Smooth muscle cell of the brain vasculature (primary cell): ENCODE results near the gene CROCC2.
A peak's percentile ranks its signal among the peaks of the same experiment; 100 is the strongest.

Experiments used
- DNase-seq: peaks from one replicate; pipeline ENCODE4 v3.0.0-alpha.2; 2012; ENCODE audit warnings: low read depth, low spot score

The CROCC2 gene

DNA sequence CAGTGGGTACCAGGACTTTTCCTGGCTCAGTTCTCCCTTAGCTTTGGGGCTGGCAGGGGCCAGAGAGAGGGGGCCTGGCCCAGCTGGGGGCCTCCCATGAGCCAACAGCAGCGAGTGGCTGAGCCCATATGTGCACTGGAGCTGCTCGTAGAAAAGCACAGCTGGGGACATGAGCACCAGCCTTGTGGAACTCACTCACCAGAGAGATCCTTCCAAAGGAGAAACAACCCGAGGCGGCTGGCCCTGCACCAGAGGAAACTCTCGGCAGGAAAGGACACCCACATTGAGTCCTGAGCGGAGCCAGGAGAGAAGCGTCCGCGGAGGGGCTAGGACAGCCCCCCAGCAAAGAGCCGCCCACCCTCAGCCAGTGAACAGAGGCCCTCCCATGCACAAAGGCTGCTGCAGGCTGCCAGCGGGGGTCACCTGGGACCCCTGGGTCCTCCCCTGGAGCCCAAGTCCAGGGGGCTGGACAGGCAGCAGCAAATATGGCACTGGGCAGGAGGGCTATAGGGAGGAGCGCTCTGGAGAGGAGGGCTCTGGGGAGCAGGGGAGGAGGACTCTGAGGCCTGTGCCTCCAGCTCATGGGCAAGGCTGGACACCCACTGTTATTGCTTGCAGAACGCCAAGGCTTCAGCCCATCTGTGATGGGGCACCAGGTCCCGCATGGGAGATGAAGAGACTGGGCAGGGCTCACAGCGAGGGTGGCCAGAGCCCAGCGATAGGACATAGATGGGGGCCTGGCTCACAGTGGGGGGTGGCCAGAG lies 50.2 kb downstream of the CROCC2 start:
- no peak for DNase-seq

DNA sequence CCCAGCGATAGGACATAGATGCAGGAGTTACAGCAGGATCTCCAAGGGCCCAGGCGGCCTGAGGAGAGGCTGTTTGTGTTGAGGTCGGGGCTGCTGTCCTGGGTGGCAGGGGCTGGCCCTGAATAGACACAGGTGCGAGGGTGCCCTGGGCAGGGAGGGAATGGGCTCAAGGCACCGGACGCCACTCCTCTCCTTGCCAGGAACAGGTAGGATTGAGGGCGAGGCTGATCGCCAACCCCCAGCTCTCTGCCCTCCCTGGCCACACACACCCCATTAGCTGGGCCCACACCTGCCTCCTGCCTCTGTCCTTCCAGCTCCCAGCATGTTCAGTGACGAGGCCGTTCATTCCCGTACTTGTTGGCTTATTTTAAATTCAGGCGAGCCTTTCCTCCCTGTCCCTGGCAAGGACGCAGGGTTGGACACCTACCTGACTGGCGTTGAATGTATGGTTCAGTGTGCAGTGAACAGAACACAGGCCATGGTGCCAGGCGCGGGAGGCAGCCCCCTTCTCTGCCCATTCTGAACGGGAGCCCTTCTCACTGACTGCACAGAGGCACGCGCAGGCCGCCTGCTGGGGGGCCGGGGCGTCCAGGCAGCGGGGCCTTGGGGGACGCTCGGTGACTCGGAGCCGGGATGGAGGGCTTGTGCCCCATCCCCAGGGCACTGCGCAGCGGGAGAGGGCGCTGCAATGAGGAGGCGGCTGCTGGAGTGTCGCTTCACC lies 51.0 kb downstream of the CROCC2 start:
- DNase-seq, result no peak

DNA sequence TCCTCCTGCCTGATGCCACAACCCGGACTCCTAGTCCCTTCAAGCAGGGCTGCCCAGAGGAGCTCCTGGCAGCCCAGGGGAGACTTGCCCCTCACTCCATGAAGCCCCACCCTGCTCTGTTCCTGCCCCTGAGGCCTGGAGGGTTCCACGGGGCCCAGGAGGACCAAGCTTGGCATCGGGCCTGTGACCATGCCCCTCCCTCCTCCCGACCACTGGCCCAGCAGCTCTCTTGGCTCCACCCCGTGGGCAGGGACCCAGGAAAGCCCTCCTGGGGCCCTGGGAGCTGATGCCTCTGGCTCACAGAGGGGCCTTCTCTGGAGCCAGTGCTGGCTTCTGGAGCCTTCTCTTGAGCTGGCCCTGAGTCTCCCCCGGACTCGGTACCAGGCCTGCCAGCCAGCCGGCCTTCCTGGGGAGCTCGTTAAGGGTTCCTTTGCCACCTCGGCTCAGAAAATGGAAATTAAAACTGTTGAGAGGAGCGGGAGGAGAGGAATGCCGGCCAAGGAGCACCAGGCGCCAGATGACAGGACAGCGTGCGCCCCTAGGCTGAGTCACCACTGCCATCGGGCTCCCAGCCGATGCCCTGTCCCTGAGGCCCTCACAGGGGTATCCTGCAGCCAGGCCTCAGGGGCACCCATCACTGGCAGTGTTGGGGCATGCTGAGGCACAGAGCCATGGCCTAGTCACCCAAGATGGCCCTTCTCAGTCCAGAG lies 51.7 kb downstream of the CROCC2 start:
- DNase-seq, result no peak

DNA sequence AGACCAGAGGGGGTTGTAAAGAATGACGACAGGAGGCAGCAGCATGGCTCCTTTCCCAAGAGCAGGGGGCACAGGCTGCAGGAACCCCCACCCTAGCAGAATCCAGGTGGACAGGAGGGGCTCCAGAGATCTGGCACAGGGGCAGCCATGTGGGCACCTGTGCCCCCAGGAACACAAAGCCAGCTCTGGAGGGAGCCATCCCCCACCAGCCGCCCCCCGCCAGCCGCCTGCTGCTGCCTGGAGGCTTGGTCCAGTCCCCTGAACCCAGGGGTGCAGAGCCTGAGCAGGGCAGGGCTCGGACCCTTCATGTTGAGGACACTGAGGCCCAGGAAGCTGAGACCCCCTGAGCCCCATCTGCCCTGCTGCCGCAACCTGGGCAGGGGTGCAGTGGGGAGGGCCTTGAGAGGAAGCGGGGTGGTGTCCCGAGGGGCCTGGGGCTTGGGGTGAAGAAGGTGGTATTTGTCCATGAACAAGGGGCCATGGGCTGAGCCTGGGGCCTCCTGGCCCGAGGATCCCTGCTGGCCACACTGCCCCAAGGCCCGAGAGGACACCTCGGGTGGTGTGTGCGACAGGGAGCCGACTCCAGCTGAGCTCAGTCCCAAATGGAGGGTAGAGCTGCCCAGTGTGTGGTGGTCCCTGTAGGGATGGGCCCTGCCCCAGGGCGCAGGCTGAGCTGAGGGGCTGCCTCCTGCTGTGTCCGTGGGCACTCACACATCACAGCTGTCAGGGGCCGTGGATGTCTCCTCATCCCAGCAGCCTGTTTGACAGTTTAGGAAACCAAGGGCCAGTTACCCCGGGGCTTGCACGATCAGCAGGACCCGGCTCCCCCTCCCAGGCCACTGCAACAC lies 52.5 kb downstream of the CROCC2 start:
- no peak for DNase-seq

DNA sequence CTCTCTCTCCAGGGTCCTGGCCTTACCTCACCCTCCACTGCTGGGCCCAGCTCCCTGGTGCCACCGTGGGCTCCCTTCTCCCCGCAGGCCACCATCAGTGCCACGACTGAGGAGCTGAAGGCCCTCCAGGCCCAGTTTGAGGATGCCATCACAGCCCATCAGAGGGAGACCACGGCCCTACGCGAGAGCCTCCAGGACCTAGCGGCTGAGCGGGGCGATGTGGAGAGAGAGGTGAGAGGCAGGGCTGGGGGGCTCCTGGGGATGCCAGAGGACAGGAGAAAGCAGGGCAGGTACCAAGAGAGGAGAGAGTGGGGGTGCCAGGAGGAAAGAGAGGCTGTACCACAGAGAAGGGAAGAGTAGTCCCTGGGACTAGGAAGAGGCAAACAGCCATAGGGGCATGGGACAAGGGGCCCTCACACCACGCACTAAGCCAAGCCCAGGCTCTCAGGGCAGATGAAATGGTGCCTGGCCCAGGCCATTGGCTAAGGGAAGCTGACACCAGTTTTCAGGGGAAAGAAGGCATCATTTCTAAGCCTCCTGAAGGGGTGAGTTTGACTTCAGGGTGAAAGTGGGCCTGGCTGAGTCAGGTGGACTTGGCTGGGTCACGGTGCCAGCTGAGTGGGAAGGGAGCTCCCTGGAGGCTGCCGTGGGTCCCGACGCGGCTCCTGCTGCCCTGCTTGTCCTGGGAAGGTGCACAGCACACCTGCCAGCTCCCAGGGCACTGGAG lies 53.2 kb downstream of the CROCC2 start:
- DNase-seq, result no peak

DNA sequence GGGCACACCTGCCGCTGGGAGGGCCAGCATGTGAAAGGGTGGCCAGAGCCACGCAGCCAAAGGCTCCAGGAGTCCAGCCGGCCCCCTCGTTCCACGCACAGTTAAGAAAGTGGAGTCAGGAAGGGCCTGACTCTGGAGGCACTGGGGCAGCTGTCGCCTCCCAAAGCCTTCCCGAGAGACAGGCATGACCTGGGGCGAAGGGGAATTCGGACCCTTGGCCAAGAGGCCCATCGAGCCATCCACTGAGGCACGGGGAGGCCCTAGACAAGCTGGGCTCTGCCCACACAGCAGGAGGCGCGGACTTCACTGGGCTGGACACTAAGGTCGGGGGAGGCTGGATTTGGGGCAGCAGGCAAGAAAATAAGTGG lies 53.8 kb downstream of the CROCC2 start:
- no peak for DNase-seq

DNA sequence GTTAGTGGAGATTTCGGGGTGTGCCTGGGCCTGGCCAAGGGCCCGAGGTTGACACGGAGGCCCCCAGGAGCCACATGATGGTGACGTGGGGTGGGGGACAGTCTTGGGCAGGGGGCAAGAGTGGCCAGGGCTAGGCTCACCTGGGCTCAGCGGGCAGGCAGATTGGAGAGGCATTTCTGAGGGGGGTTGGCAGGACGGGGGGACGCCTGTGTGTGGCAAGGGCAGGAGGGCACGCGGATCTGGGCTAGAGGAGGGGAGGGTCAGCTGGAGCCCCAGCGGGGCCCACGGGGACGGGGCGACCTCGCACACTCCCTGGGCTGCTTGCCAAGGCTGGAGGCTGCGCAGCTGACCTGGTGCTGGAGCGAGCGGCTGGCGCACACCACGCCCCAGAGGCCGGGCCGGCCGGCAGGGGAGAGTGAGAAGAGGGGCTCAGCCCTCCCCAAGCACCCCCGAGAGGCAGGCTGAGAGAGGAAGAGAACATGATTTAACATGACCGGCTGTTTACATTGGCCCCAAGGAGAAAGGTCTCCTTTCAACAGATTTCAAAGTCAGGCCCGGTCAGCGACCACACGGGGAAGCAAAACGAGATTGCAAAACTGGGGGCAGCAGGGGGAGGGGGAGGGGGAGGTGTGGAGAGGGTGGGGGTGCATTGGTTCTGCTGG lies 54.3 kb downstream of the CROCC2 start:
- peak; percentile 74 for DNase-seq

DNA sequence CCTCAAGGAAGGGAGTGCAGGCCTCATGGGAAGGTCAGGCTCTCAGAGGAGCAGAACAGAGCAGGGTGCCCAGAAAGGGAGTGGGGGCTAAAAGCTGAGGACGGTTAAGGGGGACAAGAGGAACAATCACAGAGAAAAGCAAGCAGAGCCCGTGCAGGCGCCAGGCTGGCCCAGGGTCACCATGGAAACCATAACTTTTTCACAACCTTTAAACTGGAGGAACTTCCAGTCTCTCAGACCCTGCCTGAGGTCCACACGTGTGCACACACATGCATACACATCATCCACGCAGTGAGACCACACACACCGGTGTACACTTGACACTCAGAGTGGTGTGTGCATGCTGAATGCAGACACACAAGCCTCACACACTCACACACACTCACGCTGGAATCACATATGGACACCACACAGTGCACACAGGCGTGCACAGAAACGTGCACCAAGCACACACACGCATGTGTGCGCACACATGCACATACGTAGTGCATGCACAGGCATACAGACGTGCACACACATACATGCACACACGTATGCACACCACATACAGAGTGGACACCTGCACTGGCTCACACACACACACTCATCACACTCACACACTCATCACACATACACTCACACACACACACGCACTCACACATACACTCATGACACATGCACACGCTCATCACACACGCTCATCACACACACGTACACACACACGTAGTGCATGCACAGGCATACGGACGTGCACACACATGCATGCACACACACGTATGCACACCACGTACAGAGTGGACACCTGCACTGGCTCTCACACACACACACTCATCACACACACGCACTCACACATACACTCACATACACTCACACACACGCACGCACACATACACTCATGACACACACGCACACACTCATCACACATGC lies 55.1 kb downstream of the CROCC2 start:
- DNase-seq, result peak; percentile 57

DNA sequence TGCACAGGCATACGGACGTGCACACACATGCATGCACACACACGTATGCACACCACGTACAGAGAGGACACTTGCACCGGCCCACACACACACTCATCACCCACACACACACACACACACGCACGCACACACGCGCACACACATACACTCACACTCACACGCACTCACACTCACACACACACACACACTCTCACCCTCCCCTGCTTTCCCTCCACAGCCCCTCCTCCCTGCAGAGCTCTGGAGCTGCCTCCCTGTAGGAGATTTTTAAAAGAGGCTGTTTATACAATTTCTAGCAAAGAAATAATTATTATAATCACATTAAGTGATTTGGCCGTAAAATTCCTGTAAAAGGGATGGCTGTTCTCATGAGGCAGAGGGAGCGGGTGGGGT lies 55.8 kb downstream of the CROCC2 start:
- no peak for DNase-seq

DNA sequence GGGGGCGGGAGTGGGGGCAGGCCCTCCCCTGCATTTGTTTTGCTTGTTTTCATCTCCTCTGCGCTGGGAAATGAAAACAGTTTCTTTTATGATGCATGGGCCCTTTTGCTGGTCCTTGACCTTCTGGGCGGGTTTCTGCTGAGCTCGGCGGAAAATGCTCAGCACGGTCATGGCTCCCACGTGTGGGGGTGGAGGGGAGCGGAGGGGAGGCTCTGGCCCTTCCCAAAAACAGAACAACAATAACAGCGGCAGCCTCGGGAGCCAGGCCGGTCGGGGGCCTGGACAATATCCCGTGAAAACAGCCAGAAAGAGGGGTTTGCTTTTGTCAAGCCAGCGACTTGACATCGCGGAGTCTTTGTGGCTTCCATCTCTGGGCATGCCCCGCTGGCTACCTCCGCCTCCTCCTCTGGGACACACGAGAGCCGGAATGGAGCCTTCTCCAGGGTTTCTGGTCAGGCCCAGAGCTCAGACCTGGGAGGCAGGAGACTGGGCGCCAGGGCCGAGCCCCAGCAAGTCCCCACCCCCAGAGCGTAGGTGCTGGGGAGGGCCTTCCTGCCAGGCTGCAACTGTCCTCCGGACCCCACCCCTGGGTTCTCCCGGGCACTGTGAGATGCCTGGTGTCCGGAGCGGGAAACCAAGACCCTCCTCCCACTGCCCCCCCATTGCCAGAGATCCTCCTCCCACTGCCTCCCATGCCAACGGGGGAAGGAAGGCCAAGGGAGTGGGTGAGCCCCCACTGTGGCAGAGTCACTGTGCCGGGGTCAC lies 56.3 kb downstream of the CROCC2 start:
- DNase-seq, result peak; percentile 98

DNA sequence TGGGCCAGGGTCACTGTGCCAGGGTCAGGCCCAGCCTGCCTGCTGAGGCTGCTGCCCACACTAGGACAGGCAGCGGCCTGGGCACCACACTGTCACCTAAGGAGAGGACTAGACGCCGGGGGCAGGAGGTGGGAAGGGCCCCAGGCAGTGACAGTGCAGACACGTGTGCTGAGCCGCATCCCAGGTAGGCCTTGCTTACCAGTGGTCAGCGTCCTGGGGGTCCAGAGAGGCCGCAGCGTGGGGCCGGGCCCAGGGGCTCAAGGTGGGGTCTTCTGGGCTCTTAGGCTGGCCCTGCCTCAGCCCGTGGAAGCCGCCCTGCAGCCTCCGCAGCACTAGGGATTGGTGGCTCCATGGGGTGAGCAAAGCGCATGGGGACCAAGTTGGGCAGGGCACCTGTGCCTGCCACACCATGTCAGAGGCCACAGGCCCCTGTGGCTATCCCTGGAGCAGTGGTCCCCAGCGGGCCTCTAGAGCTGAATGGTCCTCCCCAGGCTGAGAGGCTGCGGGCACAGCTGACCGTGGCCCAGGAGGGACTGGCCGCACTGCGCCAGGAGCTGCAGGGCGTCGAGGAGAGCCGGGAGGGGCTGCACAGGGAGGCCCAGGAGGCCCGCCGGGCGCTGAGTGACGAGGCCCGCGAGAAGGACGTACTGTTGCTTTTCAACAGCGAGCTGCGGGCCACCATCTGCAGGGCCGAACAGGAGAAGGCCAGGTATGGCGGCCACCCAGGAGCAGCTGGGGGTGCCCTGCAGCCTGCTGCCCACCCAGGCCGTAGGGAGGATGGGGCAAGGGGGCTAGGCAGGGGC lies 57.1 kb downstream of the CROCC2 start:
- no peak for DNase-seq

DNA sequence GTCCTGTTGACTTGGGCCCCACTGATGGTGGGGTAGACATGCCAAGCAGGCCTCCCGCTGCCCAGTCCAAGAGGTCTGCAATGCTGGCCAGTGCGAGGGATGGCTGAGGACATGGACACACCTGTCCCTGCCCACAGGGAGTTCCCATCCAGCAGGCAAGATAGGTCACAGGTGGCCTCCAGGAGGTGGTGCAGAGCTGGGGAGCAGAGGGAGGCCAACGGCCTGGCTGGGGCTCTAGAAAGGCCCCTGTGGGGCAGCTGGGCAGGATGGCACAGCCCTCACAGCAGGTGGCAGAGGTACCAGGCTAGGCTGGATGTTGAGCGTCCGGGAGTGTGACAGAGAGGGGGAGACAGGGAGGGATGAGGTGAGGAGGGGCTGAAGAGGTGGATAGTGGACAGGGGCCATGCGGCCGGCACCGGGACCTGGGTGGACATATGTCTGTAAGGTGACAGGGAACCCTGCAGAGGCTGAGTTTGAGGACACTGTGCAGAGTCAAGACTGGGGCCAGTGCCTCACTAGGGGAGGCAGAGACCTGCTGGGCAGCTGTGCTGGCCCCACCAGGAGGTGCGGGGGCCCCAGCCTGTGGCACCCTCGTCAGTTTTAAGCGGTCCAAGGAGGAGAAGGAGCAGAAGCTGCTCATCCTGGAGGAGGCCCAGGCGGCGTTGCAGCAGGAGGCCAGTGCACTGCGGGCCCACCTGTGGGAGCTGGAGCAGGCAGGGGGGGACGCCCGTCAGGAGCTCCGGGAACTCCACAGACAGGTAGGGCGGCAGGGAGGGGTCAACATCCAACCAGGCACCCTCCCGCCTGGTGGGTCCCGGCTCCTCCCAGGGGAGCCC lies 58.0 kb downstream of the CROCC2 start:
- DNase-seq, result no peak

DNA sequence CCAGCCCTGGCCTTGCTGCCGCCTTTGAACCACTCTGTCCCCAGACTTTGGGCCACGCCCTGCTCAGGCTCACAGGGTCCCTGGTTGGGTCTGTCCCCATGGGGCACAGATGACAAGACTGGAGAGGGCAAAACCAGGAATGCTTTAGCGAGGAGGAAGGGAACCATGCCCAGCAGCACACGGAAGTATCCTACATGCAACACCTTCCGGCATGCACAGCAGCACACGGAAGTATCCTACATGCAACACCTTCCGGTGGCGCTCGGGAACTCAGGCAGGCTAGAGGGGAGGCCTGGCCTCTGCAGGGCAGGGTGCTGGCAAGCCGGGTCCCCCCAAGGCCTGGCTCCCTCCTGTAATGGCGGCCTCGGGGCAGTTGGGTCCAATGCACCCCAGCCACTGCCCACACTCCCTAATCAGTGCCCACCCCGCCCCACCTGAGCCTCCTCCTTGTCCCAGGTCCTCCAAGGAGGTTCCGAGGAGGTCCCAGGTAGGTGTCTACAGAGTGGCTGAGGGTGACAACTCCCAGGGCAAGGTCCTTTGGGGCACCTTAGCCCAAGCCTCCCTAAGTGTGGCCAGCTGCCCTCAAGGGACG lies 58.7 kb downstream of the CROCC2 start:
- DNase-seq, result no peak

DNA sequence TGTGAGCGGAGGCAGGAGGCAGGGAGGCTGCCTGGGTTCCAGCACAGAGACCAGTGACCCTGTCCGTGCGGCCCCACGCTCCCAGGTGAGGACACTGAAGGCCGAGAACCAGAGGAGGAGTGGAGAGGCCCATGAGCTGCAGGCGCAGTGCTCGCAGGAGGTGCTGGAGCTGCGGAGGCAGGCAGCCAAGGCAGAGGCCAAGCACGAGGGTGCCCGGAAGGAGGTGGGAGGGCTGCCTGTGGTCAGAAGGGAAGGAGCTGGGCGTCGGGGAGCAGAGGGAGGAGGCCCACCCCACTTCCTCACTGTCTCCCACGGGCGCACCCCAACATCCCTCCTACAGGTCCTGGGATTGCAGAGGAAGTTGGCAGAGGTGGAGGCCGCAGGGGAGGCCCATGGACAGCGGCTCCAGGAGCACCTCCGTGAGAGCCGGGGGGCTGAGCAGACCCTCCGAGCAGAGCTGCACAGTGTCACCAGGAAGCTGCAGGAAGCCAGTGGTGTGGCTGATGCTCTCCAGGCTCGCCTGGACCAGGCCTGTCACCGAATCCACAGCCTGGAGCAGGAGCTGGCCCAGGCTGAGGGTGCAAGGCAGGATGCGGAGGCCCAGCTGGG lies 59.3 kb downstream of the CROCC2 start:
- no peak for DNase-seq

DNA sequence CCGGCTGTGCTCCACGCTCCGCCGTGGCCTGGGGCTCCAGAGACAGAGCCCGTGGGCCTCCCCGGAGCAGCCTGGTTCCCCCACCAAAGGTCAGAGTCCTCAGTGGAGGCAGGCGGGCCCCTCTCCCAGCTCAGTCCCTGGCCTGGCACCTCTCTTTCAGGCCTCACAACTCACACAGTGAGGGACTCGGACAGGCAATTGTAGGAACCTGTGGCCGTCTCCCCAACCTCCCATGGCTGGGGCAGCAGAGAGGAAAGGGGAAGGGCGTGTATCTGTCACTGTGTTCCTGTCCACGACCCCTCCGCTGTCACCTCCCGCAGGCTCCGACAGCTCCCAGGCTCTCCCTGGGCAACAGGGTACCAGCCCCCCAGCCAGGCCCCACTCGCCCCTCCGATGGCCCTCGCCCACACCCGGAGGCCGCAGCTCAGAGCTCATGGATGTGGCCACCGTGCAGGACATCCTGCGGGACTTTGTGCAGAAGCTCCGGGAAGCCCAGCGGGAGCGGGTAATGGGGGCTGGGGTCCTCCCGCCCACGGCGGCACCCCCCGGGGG lies 59.8 kb downstream of the CROCC2 start:
- no peak for DNase-seq

DNA sequence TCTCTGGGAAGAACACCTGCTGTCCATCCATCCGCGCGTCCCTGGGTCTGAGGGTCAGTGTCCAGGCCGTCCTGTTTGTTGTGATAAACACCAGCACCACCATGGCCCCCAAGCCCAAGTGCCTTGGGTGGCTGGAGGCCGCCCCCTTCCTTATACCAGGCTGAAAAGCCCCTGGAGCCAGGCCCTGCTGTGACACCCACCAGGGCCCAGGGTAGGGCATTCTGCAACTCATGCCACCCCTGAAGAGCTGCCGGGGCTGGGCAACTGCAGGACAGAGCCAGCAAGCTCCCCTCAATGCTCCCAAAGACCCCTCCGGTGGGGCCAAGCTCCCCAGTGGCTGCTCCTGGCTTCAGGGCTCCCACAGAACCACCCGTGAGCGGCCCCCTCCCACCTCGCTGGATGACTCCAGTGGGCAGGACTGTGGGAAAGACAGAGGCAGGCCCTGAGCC lies 60.3 kb downstream of the CROCC2 start:
- no peak for DNase-seq
